Measurements from ENCODE around the gene USP3. TPM values are rescaled to one million over a fixed set of nuclear protein-coding genes. Genes with fewer than 3 reads are reported as not detected.

The USP3 gene
- total and polyA plus RNA-seq, 10 of the 15 experiments (the other 5 are each of a cell fraction or from before 2014, with no cell fraction given) = 23.8 to 64.5 (median 50.3) TPM

DNA sequence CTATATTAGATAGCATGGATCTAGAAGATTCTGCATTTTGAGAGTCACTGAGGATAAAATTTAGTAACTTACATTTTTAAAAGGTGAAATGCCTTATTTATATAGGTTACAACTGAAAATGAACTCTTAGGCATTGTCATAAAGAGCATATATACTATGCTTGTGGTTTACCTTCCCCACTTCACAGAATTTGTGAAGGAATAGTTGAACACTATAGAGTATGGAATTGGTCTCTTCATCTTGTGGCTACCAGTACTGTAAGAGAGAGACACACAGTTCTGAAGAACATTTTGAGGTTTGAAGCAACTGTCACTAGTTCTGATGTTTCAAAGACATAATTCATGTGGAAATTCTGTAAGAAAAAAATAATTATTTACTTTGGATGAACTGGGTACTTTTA lies 51.1 kb downstream of the USP3 start:
- Histone ChIP-seq H3K4me1 (ENCODE audit: control insufficient read depth, insufficient read depth, low read length) (peaks cover 5% of the 10 kb centered on the region), H4K20me1 (ENCODE audit: control insufficient read depth, insufficient read depth) (no peaks in the 10 kb centered on the region), H2AFZ (ENCODE audit: control insufficient read depth, low read depth, low read length) (no peak overlapping the region), H3K9ac (ENCODE audit: control insufficient read depth, insufficient read depth, low read length) (no peak overlapping the region), H3K27me3 (replicated peaks in 1 of 2; ENCODE audit: control insufficient read depth in 2 of 2, insufficient read depth in 2 of 2, low read length in 1 of 2) (no peaks in the 10 kb centered on the region), H3K4me3 (no peak overlapping the region), H3K27ac (ENCODE audit: control insufficient read depth, insufficient read depth) (no peak overlapping the region; the same call in 1 of the 2 replicates), H3K4me2 (ENCODE audit: control insufficient read depth, insufficient read depth) (no peak overlapping the region), H3K9me3 (replicated peaks; ENCODE audit: control insufficient read depth, insufficient read depth, low read length) (no peaks in the 10 kb centered on the region), H3K79me2 (ENCODE audit: control insufficient read depth, insufficient read depth, low read length) (peaks cover 9% of the 10 kb centered on the region), H3K36me3 (ENCODE audit: control insufficient read depth in 2 of 2, insufficient read depth in 2 of 2, low read length in 1 of 2) (peaks cover 8 to 13% of the 10 kb centered on the region in 2 experiments; a peak in 3 of 4 replicates)
- CTCF ChIA-PET = interaction anchor here (1.2 to 2.0 kb wide), 3 partner anchors 51 to 89 kb away, joined by 4 to 8 read pairs (median 4); partner anchors contain the start of gene USP3
- SMC1A ChIA-PET (ENCODE audit: uncharacterized antibody, unreplicated experiment) = interaction anchor here (1.1 to 4.5 kb wide), 6 partner anchors 10 to 68 kb away, joined by 3 to 30 read pairs (median 6); no protein-coding TSS in a partner anchor
- in situ Hi-C loops (cut with MboI) (no loop called here), intact Hi-C loops (cut with micrococcal nuclease; ENCODE audit: unreplicated experiment) (no loop called here)
- no TSS peak for BruUV-seq (replicated peaks)
- POLR2A ChIA-PET = interaction anchor here (0.8 kb wide), 1 partner anchor 41 kb away, joined by 3 read pairs; no protein-coding TSS in a partner anchor
- RAD21 ChIA-PET (ENCODE audit: unreplicated experiment) = interaction anchor here (1.3 to 2.1 kb wide), 6 partner anchors 11 to 89 kb away, joined by 3 to 13 read pairs (median 7); partner anchors contain the start of gene USP3
- TF ChIP-seq HSF1 (IDR thresholded peaks at IDR 0.05; ENCODE audit: low read depth, low read length) (no peak), POU2F2 (IDR thresholded peaks at IDR 0.05; ENCODE audit: borderline replicate concordance, low read depth, low read length) (no peak), MYC (IDR thresholded peaks at IDR 0.05; ENCODE audit: insufficient read depth, insufficient read length, insufficient replicate concordance, low read length, severe bottlenecking) (no peak), RFX5 (IDR thresholded peaks at IDR 0.05; ENCODE audit: low read depth, low read length) (no peak), BMI1 (IDR thresholded peaks at IDR 0.05; ENCODE audit: borderline replicate concordance) (no peak), CREB1 (IDR thresholded peaks at IDR 0.05; ENCODE audit: low read depth) (no peak), NFXL1 (IDR thresholded peaks at IDR 0.05; ENCODE audit: borderline replicate concordance) (no peak)
- TF ChIP-seq, protein P1, sequence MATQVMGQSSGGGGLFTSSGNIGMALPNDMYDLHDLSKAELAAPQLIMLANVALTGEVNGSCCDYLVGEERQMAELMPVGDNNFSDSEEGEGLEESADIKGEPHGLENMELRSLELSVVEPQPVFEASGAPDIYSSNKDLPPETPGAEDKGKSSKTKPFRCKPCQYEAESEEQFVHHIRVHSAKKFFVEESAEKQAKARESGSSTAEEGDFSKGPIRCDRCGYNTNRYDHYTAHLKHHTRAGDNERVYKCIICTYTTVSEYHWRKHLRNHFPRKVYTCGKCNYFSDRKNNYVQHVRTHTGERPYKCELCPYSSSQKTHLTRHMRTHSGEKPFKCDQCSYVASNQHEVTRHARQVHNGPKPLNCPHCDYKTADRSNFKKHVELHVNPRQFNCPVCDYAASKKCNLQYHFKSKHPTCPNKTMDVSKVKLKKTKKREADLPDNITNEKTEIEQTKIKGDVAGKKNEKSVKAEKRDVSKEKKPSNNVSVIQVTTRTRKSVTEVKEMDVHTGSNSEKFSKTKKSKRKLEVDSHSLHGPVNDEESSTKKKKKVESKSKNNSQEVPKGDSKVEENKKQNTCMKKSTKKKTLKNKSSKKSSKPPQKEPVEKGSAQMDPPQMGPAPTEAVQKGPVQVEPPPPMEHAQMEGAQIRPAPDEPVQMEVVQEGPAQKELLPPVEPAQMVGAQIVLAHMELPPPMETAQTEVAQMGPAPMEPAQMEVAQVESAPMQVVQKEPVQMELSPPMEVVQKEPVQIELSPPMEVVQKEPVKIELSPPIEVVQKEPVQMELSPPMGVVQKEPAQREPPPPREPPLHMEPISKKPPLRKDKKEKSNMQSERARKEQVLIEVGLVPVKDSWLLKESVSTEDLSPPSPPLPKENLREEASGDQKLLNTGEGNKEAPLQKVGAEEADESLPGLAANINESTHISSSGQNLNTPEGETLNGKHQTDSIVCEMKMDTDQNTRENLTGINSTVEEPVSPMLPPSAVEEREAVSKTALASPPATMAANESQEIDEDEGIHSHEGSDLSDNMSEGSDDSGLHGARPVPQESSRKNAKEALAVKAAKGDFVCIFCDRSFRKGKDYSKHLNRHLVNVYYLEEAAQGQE (IDR thresholded peaks at IDR 0.05; ENCODE audit: low read depth, low read length) = no peak
- DNase-seq (ENCODE audit: low read depth, low spot score) (no peak), FAIRE-seq (no peak), ATAC-seq (no peak)
